GM18517 (cell line): ENCODE results near the gene ERCC2.

Source experiments
- ATAC-seq: cut with Tn5 transposase; IDR thresholded peaks from one replicate; pipeline ENCODE4 v1.9.1; 2021; ENCODE audit warnings: mild to moderate bottlenecking, moderate library complexity; ENCODE audit not compliant: unreplicated experiment

ERCC2 gene

GRCh38 chr19:45355910-45356309 is 14.5 kb downstream of the ERCC2 start:
- no peak for ATAC-seq

GRCh38 chr19:45355402-45355801 is 15.0 kb downstream of the ERCC2 start:
- ATAC-seq, result no peak

GRCh38 chr19:45354241-45354842 is 16.0 kb downstream of the ERCC2 start:
- ATAC-seq, result no peak

GRCh38 chr19:45352914-45353796 is 17.2 kb downstream of the ERCC2 start:
- ATAC-seq, result no peak

GRCh38 chr19:45352471-45352870 is 17.9 kb downstream of the ERCC2 start:
- no peak for ATAC-seq

GRCh38 chr19:45352062-45352461 is 18.3 kb downstream of the ERCC2 start:
- ATAC-seq, result no peak

- ATAC-seq, result no peak
Observed at GRCh38 chr19:45351401-45351952, 18.9 kb downstream of the ERCC2 start.

GRCh38 chr19:45350477-45351058 is 19.8 kb downstream of the ERCC2 start:
- ATAC-seq, result no peak

- no peak for ATAC-seq
Observed at GRCh38 chr19:45349430-45349941, 20.9 kb downstream of the ERCC2 start.

- ATAC-seq, result no peak
Observed at GRCh38 chr19:45349126-45349415, 21.3 kb downstream of the ERCC2 start.

- ATAC-seq, result no peak
Observed at GRCh38 chr19:45348367-45349125, 21.8 kb downstream of the ERCC2 start.

- ATAC-seq, result no peak
Observed at GRCh38 chr19:45347570-45348366, 22.6 kb downstream of the ERCC2 start.

- no peak for ATAC-seq
Observed at GRCh38 chr19:45346449-45346848, 23.9 kb downstream of the ERCC2 start.

GRCh38 chr19:45345506-45345860 is 24.9 kb downstream of the ERCC2 start:
- ATAC-seq, result no peak

- no peak for ATAC-seq
Observed at GRCh38 chr19:45344621-45345505, 25.5 kb downstream of the ERCC2 start.

- ATAC-seq, result no peak
Observed at GRCh38 chr19:45342911-45343310, 27.5 kb downstream of the ERCC2 start.

GRCh38 chr19:45340899-45341453 is 29.4 kb downstream of the ERCC2 start:
- no peak for ATAC-seq

GRCh38 chr19:45340232-45340898 is 30.0 kb downstream of the ERCC2 start, which contains the start of gene KLC3:
Gene KLC3 (plus strand): TSS chr19:45340750. CDS start chr19:45345542, 4,792 bp downstream.
- ATAC-seq, result no peak
